HUES6 (cell line): ENCODE measurements around the gene R3HDM1.
A peak's percentile ranks its signal among the peaks of the same experiment; 100 is the strongest.
"Not testable (repeated sequence)": the region's sequence is repeated elsewhere in the genome, so short reads cannot be mapped to it uniquely, and the experiment has no call there.

Experiments
- H3K27ac ChIP-seq: 2 replicates; pipeline ENCODE4 v1.7.0; 2013; ENCODE audit warnings: low read depth, mild to moderate bottlenecking, low read length, inconsistent platforms
- H3K27me3 ChIP-seq: 2 replicates; pipeline ENCODE4 v1.6.1; 2013; ENCODE audit warnings: low read length; ENCODE audit not compliant: control insufficient read depth, insufficient read depth
- H3K36me3 ChIP-seq: 2 replicates; pipeline ENCODE4 v1.6.1; 2013; ENCODE audit warnings: low read length; ENCODE audit not compliant: control insufficient read depth, insufficient read depth
- H3K4me1 ChIP-seq: 2 replicates; pipeline ENCODE4 v1.6.1; 2013; ENCODE audit warnings: low read length; ENCODE audit not compliant: control insufficient read depth, insufficient read depth
- H3K4me3 ChIP-seq: 2 replicates; pipeline ENCODE4 v1.5.1; 2013; ENCODE audit warnings: low read depth, low read length
- H3K9ac ChIP-seq: one replicate; pipeline ENCODE4 v1.6.1; 2013; ENCODE audit warnings: mild to moderate bottlenecking, low read length
- H3K9me3 ChIP-seq: 2 replicates; pipeline ENCODE4 v1.6.1; 2013; ENCODE audit warnings: low read depth, low read length; ENCODE audit not compliant: control insufficient read depth, insufficient read depth

R3HDM1 gene

GRCh38 chr2:135708159-135708558 lies 176.9 kb downstream of the R3HDM1 start:
- Histone ChIP-seq H3K4me3 (no peak overlapping the region), H3K36me3 (peaks cover 19% of the 10 kb centered on the region), H3K9ac (no peak overlapping the region), H3K27me3 (no peaks in the 10 kb centered on the region), H3K9me3 (no peaks in the 10 kb centered on the region), H3K27ac (no peak overlapping the region), H3K4me1 (no peaks in the 10 kb centered on the region)

GRCh38 chr2:135709992-135710391 lies 178.7 kb downstream of the R3HDM1 start:
- Histone ChIP-seq H3K9ac (no peak overlapping the region), H3K27ac (no peak overlapping the region), H3K27me3 (no peaks in the 10 kb centered on the region), H3K4me3 (no peak overlapping the region), H3K36me3 (peaks cover 26% of the 10 kb centered on the region), H3K4me1 (no peaks in the 10 kb centered on the region), H3K9me3 (no peaks in the 10 kb centered on the region)

DNA sequence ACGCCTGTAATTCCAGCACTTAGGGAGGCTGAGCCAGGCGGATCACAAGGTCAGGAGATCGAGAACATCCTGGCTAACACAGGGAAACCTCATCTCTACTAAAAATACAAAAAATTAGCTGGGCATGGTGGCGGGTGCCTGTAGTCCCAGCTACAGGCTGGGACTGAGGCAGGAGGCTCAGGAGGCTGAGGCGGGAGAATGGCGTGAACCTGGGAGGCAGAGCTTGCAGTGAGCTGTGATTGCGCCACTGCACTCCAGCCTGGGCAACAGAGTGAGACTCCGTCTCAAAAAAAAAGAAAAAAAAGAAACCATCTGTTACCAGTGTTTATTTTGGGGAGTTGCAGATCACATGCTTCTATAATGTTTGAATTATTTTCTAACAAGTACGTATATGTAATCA lies 183.8 kb downstream of the R3HDM1 start:
- not testable (repeated sequence) for H3K27me3 ChIP-seq, H3K27ac ChIP-seq, H3K4me1 ChIP-seq, H3K9ac ChIP-seq, H3K9me3 ChIP-seq, H3K4me3 ChIP-seq
- H3K36me3 ChIP-seq: peaks cover 50% of the 10 kb centered on the region

DNA sequence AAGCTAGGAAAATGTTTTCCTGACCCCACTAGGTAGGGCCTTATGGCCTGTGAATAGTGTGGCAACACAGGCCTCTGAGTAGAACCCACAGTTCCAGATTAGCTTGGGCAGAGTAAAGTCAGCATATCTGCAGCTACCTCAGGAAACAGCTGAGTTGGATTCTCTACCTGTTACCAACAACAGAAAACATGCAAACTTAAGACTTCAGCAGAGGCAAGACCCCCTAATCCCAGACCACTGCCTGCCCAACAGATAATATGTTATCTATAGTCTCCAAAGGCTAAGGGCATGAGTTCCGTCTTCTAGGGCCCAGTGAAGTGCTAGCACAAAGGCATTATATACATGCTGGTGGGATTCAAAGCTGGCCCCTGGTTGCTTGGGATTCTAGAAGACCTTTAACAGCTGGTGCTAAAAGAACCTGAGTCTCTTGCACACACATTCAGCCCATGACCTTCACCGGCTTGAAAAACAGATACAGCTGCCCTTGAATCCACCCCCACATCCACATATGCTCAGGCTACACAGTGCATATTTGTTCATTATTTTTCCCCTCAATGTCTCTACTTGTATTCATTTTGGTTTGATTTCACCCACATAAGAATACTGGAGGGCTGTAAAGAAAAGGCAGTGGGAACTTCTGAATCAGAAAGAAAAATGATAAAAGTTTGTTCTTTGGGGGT lies 196.9 kb downstream of the R3HDM1 start:
- Histone ChIP-seq H3K27me3 (no peaks in the 10 kb centered on the region), H3K9ac (no peak overlapping the region), H3K27ac (no peak overlapping the region), H3K9me3 (no peaks in the 10 kb centered on the region), H3K4me1 (no peaks in the 10 kb centered on the region), H3K36me3 (peaks cover 22% of the 10 kb centered on the region), H3K4me3 (no peak overlapping the region)

DNA sequence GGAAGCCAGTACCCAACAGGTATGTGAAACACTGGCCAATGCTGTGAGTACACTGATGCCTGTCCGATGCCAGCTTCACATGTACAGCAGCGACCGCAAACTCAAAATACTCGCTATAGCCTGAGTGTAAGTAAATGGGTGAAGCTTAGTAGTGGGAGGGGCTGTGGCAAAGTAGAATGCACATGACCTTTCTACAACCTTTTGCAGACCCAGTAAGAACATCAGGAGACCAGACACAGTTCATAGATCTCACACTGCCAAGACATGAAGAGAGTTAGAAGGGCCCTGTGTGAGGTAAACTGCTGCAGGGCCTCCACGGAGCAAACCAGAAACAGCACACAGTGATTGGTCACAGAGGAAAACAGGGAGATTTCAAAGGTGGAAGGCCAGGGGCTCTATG lies 201.3 kb downstream of the R3HDM1 start:
- H3K27me3 ChIP-seq: no peaks in the 10 kb centered on the region
- H3K9ac ChIP-seq: no peak overlapping the region
- H3K9me3 ChIP-seq: no peaks in the 10 kb centered on the region
- H3K27ac ChIP-seq: no peak overlapping the region
- H3K36me3 ChIP-seq: no peaks in the 10 kb centered on the region
- no peaks in the 10 kb centered on the region for H3K4me1 ChIP-seq
- no peak overlapping the region for H3K4me3 ChIP-seq

- Histone ChIP-seq H3K9me3 (no peaks in the 10 kb centered on the region), H3K4me1 (no peaks in the 10 kb centered on the region), H3K36me3 (no peaks in the 10 kb centered on the region), H3K27ac (no peak overlapping the region), H3K27me3 (no peaks in the 10 kb centered on the region), H3K9ac (no peak overlapping the region), H3K4me3 (no peak overlapping the region)
Measured at GRCh38 chr2:135733045-135733444, 201.8 kb downstream of the R3HDM1 start.

DNA sequence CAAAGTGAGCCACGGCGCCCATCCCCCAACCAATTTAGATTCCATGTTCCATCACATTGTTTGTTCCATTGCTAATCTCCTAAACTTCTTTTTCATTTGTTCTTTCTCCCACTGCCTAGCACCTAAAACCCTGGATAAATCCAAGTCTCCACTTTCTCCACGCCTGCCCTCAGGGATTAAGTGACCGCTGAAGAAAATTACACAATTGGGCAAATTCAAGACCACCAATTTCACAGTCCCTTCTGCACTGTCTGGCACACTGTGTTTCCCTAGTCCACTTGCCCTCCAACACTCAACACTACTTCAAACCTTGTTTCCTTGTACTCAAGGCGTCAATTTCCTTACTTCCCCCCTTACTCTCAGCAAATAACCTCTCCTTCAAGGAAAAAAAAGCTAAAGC lies 205.3 kb downstream of the R3HDM1 start:
- Histone ChIP-seq H3K27me3 (no peaks in the 10 kb centered on the region), H3K27ac (no peak overlapping the region), H3K9me3 (no peaks in the 10 kb centered on the region), H3K4me3 (no peak overlapping the region), H3K36me3 (no peaks in the 10 kb centered on the region), H3K4me1 (no peaks in the 10 kb centered on the region), H3K9ac (no peak overlapping the region)

DNA sequence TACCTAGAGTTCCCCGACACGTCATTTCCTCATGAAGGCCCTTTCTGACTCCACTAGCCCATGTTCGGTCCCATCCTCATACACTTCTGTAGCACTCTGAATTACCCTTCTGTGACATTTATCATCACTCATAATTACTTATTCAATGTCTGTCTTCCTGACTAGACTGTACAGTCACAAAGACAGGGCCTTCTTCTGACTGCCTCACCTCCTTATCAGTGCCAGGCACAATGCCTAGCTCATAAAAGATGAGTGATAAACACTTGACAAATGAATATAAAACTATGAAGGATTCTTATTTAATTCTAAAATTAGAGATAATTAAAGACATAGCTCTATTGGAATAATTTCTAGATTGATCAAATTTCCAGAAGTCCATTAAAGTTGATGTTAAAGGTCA lies 208.9 kb downstream of the R3HDM1 start:
- H3K27me3 ChIP-seq: no peaks in the 10 kb centered on the region
- H3K36me3 ChIP-seq: peaks cover 4% of the 10 kb centered on the region
- no peaks in the 10 kb centered on the region for H3K9me3 ChIP-seq
- H3K9ac ChIP-seq: no peak overlapping the region
- H3K4me1 ChIP-seq: peaks cover 8% of the 10 kb centered on the region; the same call in 1 of the 2 replicates
- H3K4me3 ChIP-seq: no peak overlapping the region
- no peak overlapping the region for H3K27ac ChIP-seq

DNA sequence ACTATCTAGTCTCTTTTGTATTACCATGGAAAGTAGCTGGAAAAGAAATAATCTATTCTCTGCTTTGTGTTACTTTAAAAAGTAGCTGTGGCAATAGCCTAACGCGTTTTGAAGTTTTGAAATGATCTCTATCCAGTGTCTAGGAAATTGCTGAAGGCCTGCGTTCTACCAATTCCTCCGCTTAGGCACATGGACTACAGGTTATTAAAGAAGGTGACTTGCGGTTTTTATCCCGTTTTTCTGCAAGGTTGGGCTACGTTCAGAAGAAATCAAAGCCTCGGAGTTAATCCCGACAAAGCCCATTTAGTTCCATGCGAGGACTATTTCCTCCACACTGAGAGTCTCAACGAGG lies 209.7 kb downstream of the R3HDM1 start:
- H3K36me3 ChIP-seq: peaks cover 5% of the 10 kb centered on the region
- H3K9me3 ChIP-seq: no peaks in the 10 kb centered on the region
- peaks cover 8% of the 10 kb centered on the region; the same call in 1 of the 2 replicates for H3K4me1 ChIP-seq
- H3K4me3 ChIP-seq: no peak overlapping the region
- no peaks in the 10 kb centered on the region for H3K27me3 ChIP-seq
- no peak overlapping the region for H3K9ac ChIP-seq
- H3K27ac ChIP-seq: no peak overlapping the region

GRCh38 chr2:135741395-135742324 lies 210.4 kb downstream of the R3HDM1 start, which contains the start of gene UBXN4:
Gene UBXN4, plus strand, starts transcription at chr2:135741855. Its CDS starts 75 bp downstream, at chr2:135741930.
- peak within 1 kb of the TSS; percentile 94 for H3K4me3 ChIP-seq
- no peaks in the 10 kb centered on the region for H3K27me3 ChIP-seq
- peaks cover 9% of the 10 kb centered on the region for H3K36me3 ChIP-seq
- peaks cover 8% of the 10 kb centered on the region; the same call in 1 of the 2 replicates for H3K4me1 ChIP-seq
- H3K9me3 ChIP-seq: no peaks in the 10 kb centered on the region
- peak within 1 kb of the TSS; percentile 95 for H3K9ac ChIP-seq
- H3K27ac ChIP-seq: peak within 1 kb of the TSS; percentile 95

- Histone ChIP-seq H3K9me3 (no peaks in the 10 kb centered on the region), H3K27me3 (no peaks in the 10 kb centered on the region), H3K4me1 (peaks cover 8% of the 10 kb centered on the region; the same call in 1 of the 2 replicates), H3K27ac (peak overlapping the region; percentile 95), H3K9ac (peak overlapping the region; percentile 95), H3K36me3 (peaks cover 14% of the 10 kb centered on the region), H3K4me3 (peak overlapping the region; percentile 94)
Measured at GRCh38 chr2:135742325-135742757, 211.1 kb downstream of the R3HDM1 start.
